Gastroesophageal sphincter (tissue), 3 donors: ENCODE results near the gene PSEN2.

Experiments
- CTCF ChIP-seq, 4 experiments: fragments of 200-600 bp in 2 of 4; fragments of 450-650 bp in 2 of 4; sonication (generic) in 1 of 4; IDR thresholded peaks; one replicate each; pipeline ENCODE4 v1.5.1; 2017 to 2019; ENCODE audit warnings: antibody characterized with exemption in 4 of 4, mild to moderate bottlenecking in 2 of 4, moderate library complexity in 2 of 4
- POLR2AphosphoS5 ChIP-seq: sonication (generic); formaldehyde crosslinking; IDR thresholded peaks from one replicate; pipeline ENCODE4 v1.6.1; 2017; ENCODE audit warnings: antibody characterized with exemption

- TF ChIP-seq POLR2AphosphoS5 (no peak), CTCF (IDR thresholded peaks at IDR 0.05) (no peak)
Observed at GRCh38 chr1:226898246-226898645, 27.8 kb downstream of the PSEN2 start.
